AG09319 (cell line): ENCODE measurements around the gene HIBCH.

Source experiments
- DNase-seq: peaks from one replicate; pipeline ENCODE4 v3.0.0-alpha.2; 2010; ENCODE audit warnings: low read depth; ENCODE audit errors: extremely low read depth
- CTCF ChIP-seq: IDR thresholded peaks from 2 replicates; pipeline ENCODE4 v1.5.1; 2011; ENCODE audit warnings: low read depth, mild to moderate bottlenecking, inconsistent platforms, low read length, moderate library complexity

HIBCH gene

DNA sequence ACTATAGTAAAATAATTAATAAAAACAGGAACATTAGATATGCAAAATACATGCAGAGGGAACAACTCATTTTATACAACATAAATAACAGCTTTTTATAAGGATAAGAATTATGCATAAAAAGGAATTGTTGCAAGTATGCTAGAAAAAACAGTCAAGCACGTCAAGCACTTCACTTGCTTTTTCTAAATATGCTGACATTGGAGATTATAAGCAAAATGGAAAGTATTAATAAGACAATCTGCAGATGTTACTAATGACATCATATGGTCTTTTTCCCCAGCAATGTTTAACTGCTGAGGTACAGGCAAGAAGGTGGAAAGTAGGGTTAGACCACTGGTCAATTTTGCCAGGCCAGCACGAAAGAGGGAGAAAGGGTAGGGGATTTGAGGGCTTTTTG, 111.7 kb downstream of the HIBCH start:
- TF ChIP-seq CTCF: no peak
- no peak for DNase-seq

- DNase-seq: no peak
- TF ChIP-seq CTCF: no peak
Measured at GRCh38 chr2:190205657-190206056, 114.0 kb downstream of the HIBCH start.

DNA sequence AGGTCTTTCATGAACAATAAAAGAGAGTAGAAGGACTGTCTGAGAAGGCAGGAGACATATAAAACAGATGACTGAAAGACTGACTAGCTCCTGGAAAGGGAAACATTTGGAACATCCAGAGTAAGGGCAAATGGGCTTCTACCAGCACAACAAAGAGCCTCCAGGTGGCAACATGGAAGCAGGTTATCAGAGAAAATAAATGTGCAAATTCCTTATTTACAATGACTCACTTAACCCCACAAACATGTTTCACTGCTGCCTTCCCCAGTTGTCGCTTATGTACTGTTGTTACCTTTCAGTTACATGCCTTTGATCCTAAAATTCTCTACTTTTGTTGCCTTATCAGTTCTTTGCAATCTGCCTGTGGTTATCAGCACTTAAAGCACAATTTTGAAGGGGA, 117.0 kb downstream of the HIBCH start:
- no peak for DNase-seq
- TF ChIP-seq CTCF: no peak

DNA sequence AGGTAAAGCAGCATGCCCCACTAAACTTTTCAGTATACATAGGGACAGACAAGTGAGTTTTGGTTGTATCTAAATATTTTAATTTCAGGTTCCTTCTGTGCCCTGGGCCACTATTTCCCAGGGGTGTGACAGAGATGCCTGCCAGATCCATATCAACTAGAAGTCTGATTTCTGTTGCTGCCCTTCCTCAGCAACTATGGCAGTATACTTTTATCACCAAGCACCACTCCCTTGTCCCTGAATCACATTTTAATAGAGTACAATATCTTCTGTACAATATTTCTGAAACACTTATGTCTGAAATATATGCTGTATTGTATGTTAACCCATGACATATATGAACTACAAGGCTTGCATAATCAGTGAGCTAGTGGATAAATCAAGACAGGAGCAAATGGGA, 117.6 kb downstream of the HIBCH start:
- TF ChIP-seq CTCF: no peak
- no peak for DNase-seq

GRCh38 chr2:190200603-190201002, 119.0 kb downstream of the HIBCH start:
- no peak for TF ChIP-seq CTCF
- DNase-seq: no peak

- no peak for TF ChIP-seq CTCF
- DNase-seq: no peak
Measured at GRCh38 chr2:190199530-190199929, 120.1 kb downstream of the HIBCH start.

GRCh38 chr2:190199109-190199508, 120.5 kb downstream of the HIBCH start:
- TF ChIP-seq CTCF: no peak
- no peak for DNase-seq
